HG03457 (cell line): ENCODE data around the gene ZMYND15.

Experiments used
- ATAC-seq: cut with Tn5 transposase; IDR thresholded peaks from one replicate; pipeline ENCODE4 v1.9.1; 2021; ENCODE audit warnings: moderate number of reproducible peaks; ENCODE audit not compliant: unreplicated experiment

Gene ZMYND15

DNA sequence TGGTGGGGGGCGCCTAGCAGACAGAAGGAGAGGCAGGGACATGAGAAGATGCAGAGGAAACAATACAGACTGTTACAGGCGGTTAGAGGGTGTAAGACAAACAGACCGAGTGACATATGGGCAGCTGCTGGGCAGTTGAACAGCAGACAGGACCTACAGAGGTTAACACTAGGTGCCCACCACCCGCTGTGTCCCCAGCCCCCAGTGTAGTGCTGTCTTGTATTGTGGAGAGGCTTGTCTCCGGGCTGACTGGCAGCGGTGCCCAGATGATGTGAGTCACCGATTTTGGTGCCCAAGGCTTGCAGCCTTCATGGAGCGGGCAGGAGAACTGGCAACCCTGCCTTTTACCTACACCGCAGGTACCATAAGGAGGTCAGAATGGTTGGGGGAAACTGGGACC is 2.5 kb downstream of the ZMYND15 start:
- no peak for ATAC-seq

DNA sequence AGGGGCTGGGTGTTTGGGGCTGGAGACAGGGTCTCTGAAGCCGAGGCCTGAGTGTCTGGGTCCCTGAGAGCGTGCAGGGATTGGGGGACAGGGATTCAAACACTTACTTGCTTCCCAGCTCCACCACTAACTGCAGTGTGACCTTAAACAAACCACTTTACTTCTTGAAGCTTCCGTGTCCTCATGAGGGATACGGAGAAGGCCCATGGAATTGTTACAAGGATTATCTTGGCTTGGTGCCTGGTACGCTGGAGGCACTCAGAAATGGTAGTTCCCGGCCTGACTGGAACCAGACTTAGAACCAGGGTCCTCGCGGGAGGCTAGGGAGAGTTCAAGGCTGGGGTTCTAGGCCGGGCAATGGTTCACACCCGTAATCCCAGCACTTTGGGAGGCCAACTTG is 3.0 kb downstream of the ZMYND15 start:
- ATAC-seq: no peak

DNA sequence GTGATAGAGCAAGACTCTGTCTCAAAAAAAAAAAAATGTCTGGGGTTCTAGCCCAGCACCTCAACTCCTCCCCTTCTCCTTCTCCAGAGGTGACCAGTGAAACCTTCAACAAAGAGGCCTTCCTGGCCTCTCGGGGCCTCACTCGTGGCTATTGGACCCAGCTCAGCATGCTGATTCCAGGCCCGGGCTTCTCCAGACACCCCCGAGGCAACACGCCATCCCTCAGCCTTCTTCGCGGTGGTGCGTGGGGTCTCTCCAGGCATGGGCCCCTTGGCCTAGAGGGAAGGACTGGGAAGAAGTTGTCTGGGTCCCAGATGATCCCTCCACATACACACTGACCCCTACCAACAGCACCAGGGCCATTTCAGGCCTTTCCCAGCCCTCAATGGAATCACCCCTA is 3.6 kb downstream of the ZMYND15 start:
- ATAC-seq: no peak

DNA sequence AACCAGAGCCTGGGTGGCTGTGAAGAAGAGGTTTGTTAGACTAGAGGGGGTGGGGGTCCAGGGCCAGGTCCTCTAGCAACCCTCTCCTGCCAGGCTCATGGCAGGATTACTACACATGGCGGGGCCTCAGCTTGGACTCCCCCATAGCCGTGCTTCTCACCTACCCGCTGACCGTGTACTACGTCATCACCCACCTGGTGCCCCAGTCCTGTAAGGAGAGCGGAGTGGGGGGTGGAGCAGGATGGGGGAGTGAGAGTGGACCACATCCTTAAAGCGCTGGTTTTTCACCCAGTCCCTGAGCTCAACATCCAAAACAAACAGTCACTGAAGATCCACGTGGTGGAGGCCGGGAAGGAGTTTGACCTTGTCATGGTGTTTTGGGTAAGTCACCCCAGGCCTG is 4.3 kb downstream of the ZMYND15 start:
- no peak for ATAC-seq

DNA sequence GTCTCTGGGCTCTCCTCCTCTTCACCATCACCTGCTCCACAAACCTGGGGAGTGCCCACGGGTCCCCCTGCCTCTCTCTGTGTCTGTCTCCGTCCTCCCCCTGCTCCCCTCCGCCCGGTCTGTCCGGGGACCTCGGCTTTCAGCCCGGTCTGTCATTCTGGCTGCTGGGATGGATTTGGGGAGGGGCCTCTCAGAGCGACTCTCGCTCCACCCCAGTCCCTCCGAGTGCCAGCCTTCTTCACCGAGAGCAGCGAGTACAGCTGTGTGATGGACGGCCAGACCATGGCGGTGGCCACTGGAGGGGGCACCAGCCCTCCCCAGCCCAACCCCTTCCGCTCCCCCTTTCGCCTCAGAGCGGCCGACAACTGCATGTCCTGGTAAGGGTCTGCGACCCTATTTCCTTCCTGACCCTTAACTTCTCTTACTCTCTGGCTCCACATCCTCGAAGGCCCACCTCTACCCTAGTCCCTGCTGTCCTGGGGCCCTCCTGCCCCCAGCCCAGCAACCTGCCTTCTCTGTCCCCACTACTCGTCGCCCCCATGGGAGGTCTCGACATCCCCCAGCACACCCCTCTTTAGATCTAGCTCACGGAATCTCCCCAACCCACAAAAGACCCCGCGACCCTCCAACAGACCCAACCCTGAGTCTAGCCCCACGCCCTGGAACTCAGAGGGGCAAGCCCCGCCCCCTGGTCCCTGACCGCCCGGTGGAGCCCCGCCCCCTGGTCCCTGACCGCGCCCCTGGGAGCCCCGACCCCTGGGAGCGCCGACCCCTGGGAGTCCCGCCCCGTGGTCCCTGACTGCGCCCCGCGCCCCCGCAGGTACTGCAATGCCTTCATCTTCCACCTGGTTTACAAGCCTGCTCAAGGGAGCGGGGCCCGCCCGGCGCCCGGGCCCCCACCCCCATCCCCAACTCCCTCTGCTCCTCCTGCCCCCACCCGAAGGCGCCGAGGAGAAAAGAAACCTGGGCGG is 5.7 kb downstream of the ZMYND15 start:
- no peak for ATAC-seq

DNA sequence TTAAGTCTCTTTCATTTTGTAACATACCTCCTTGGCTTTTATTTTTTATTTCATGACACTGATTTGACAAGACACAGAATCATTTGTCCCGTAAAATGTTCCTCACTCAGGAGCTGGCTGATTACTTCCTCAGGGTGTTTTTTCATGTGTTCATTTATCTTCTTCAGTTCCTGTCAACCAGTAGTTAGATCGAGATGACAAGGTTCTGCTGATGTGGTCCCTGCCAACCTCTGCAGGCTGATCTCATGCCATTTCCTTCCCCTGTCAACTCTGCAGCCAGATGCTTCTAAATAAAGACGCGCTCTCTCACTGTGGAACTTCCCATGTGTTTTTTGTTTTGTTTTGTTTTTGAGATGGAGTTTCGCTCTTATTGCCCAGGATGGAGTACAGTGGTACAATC is 8.2 kb downstream of the ZMYND15 start:
- ATAC-seq: no peak

DNA sequence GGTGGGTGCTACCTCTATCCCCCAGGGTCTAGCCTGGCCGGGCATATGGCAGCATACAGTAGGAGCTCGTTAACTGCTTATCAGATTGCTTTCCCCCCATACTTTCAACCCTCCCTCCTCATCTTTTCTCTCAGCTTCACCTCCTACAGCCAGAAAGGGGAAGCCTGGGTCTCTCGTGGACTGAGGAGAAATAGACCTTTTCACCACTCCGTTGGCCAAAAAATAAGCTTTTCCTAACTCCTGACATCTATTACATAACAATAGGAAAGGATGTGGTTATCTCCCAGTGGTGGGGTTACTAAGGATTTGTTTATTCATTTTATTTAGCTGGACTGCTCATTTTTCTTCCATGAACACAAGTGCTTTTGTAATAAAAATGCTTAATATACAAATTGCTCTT is 9.1 kb downstream of the ZMYND15 start:
- ATAC-seq: no peak

DNA sequence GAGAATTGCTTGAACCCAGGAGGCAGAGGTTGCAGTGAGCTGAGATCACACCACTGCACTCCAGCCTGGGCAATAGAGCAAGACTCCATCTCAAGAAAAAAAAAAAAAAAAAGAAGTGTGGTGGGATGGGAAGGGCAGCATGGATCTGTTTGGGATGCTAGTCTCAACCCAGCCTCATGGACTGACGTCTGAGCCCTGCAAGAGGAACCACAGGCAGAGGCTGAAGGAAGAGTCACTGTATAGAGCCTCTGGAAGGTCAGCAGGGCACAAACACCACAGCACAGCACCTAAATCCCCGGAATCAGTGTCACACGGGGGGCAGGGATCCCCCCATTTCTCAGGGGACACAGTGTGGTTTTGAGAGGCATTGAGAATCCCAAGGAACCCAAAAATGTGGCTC is 11.0 kb downstream of the ZMYND15 start:
- ATAC-seq: no peak

DNA sequence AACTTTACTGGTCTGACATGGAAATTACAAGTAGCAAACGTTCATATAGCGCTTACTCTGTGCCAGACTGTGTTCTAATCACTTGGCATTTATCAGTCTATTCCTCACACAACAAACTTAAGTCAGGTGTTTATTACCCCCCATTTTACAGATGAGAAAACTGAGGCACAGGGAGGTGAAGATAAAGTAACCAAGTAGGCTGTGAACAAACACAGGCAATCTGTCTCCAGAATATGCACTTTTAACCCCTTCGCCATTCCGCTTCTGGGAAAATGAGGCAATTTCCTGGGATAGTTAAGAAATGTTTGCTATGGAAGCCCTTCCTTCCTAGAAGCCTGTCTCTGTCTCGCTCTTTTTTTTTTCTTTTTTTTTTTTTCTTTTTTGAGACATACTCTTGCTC is 12.3 kb downstream of the ZMYND15 start:
- ATAC-seq: no peak

DNA sequence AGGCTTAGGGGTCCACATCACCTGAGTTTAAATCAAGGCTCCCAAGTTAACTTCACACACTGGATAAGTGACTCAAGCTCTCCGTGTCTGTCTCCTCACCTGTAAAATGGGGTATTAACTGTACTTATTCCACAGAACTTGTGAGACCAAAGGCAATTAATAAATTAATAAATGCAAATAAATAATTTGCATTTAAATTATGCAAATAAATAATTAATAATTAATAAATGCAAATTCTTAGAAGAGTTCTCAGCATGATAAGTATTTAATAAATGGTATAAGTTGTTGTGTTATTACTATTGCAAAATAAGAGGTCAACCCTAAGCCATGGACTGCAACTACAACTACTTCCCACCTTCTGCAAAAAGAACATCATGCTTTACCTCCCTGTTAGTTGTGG is 13.8 kb downstream of the ZMYND15 start:
- no peak for ATAC-seq

DNA sequence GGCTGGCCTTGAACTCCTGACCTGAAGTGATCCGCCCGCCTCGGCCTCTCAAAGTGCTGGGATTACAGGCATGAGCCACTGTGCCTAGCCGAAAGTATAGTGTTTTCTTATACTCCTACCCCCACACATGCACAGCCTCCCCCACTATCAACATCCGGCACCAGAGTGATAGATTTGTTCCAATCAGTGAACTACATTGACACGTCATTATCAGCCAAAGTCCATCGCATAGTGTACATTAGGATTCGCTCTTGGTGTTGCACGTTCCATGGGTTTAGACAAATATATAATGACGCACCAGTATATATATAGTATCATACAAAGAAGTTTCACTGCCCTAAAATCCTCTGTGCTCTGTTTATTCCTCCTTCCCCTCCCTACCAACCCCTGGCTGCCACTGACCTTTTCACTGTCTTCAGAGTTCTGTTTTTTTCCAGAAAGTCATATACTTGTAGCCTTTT is 20.2 kb downstream of the ZMYND15 start:
- ATAC-seq: no peak

DNA sequence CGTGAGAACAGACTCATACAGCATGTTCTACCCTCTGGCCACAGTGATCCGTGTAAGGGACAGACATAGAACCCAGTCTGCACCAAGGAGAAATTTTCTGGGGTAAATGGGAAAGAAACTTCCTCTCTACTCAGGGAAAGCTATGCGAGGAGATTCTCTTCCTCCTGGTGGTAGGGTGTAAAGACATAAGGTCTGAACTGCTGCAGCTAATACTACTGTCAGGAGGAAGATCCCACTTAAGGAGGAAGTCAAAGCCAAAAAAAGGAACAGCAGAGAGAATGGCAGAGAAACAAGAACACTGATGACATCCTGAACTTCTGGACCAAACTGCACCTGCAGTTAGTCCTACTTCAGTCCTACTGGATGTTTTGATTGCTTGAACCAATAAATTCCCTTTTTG is 25.0 kb downstream of the ZMYND15 start:
- ATAC-seq: no peak

DNA sequence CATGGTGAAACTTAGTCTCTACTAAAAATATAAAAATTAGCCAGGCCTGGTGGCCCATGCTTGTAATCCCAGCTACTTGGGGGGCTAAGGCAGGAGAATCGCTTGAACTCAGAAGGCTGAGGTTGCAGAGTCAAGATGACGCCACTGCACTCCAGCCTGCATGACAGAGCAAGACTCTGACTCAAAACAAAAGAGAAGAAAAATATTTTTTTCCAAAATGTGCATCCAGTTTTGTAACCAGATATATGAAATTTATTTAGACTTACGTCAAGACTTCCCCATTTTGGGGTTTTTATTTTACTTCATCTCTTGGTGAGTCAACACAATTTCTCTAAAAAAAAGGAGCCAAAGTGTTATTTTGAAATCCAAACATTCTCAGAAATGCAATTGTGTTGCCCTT is 26.6 kb downstream of the ZMYND15 start:
- no peak for ATAC-seq

DNA sequence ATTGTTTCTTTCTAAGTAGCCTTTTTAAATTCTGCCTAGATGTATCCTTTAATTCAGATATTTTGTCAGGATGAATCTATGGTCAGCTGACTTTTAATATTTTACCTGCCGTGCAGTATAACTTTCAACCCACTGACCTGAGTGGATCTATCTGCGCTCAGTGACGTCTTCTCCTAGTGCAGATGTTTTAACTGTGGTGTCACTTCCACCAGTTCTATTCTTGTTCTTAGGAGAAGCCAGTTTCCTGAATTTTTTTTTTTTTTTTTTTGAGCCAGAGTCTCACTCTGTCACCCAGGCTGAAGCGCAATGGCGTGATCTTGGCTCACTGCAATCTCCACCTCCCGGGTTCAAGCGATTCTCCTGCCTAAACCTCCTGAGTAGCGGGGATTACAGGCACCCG is 27.1 kb downstream of the ZMYND15 start:
- no peak for ATAC-seq

DNA sequence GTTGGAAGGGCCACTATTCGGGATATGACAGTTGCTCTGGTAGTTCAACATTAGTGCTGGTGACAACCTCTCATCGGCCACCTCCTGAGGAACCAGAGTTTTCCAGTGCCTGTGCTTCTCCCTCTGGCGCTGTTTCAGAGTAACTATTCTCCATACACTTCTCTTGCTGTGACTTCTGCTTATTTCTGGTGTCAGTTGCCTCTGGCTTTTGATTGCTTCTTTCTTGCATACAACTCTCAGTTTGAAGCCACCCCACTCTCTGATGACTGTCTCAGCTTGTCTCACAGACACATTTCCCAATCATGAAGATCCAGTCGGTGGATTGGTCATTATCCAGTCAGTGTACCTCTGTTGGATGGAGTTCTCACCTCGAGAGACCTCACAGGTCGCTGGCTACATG is 28.7 kb downstream of the ZMYND15 start:
- no peak for ATAC-seq

DNA sequence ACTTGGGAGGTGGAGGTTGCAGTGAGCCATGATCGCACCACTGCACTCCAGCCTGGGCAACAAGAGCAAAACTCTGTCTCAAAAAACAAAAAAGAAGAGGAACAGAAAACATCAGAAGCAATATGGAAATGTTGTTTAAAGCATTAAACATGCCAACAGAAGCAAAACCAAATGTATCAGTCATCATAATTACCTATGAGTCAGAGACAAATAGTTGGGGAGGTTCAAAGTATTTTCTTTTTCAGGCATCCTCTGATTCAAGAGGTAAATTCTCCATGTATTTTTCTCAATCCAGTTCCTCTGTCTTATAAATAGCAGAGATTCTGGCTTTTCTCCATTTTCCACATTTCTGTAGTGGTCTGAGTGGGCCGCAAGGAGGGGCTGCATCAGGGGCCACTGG is 30.0 kb downstream of the ZMYND15 start:
- no peak for ATAC-seq

DNA sequence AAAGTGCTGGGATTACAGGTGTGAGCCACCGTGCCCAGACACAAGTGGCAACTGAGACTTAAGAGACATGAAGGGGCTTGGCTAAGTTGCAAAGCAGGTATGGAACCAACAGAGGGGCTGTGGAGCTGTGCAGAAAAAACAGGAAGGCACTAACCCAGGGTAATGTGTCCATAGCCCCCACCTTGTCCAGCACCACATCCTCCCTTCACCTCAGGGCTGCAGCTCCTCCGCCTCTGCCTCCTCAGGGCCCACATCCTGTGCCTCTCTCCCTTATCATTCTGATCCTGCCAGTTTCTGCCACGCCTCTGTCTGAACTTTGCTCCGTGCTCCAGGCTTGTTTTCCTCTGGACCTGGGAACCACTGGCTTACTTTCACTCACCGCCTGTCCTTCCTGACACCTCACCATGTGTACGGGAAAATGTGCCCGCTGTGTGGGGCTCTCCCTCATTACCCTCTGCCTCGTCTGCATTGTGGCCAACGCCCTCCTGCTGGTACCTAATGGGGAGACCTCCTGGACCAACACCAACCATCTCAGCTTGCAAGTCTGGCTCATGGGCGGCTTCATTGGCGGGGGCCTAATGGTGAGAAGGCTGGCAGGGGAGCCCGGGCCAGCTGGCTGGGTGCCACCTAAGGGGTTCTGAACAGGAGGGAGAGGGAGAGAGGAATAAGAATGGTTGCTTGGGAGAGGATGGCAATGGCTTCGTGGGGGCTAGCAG is 32.0 kb downstream of the ZMYND15 start, which contains the start of gene TM4SF5:
TSS of gene TM4SF5 (plus strand) at position 368 of the 716 bp plus-strand sequence. CDS start at position 405, 37 bp downstream.
- no peak for ATAC-seq

DNA sequence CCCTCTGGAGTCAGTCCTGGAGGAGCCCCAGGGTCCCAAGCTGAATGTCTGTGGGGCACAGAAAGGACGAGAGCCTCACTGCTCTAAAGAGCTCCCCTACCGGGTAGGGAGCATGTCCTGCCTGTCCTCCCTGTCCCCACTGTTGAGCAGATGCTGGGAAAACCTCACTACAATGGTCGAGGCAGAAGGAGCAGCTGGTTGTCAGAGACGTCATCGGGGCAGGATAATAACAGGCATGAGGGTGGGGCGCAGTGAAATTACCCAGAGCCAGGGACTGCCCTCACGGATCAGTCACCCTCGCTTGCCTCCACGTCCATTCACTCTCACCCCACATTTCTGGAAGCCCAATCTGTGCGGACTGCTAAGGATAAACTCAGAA is 32.6 kb downstream of the ZMYND15 start:
- ATAC-seq: no peak

DNA sequence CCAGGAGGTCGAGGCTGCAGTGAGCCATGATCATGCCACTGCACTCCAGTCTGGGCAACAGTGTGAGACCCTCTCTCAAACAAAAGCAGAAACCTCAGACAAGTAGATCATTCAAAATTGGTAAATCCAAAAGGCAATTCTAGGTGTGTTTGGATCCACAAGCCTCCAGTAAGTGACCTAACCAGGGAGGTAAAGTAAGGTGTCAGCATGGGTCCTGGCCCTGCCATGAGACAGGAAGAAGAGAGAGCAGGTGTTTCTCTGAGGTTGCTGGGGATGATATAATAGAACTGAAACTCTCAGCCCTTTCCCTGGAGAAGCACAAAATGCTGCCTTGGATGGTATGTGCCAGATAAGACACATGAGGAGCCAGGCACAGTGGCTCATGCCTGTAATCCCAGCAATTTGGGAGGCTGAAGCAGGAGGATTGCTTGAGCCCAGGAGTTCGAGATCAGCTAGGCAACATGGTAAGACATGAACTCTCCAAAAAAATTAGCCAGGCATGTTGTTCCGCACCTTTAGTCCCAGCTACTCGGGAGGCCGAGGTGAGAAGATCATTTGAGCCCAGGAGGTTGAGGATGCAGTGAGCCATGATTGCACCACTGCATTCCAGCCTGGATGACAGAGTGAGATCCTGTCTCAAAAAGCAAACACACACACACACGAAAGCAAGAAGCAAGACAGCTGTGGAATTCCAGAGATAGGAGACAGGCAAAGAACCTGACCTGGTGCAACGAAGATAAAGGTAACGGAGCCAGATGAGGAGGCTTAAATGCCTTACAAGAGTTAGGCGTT is 38.5 kb downstream of the ZMYND15 start:
- ATAC-seq: no peak

DNA sequence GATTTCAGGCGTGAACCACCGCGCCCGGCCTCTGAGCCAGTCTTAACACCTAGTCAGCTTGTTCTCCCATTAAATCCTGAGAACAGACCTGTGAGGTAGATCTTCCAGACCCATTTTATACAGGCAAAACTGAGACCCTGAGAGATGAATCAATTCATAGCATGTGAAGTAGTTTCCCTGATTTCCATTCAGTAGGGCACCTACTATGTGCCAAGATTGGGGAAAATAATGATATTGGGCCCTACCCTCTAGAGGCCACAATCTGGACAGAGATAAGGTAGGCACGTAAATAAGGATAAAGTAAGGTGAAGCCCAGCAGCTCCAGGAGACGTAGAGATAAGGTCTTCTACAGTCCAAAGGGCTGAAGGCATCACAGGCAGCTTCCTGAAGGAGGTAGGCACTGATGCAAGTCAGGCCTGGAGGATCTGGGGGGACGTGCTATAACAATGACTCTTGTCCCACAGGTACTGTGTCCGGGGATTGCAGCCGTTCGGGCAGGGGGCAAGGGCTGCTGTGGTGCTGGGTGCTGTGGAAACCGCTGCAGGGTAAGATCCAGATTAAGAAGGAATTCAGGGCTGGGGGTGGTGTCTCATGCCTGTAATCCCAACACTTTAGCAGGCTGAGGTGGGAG is 40.8 kb downstream of the ZMYND15 start:
- no peak for ATAC-seq

DNA sequence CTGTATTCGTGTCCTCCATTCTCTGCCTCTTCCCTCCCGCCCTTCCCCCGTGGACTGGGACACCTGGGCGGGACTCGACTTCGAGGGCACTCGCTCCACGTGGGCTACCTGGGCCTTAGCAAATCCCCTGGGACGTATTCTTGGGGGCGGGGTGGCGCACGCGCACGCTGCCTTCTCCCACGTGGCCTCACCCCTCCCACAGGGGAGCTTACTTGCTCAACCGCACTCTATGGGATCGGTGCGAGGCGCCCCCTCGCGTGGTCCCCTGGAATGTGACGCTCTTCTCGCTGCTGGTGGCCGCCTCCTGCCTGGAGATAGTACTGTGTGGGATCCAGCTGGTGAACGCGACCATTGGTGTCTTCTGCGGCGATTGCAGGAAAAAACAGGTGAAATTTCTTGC is 43.0 kb downstream of the ZMYND15 start:
- no peak for ATAC-seq
